ENCODE data around the gene SAP30BP.

DNA sequence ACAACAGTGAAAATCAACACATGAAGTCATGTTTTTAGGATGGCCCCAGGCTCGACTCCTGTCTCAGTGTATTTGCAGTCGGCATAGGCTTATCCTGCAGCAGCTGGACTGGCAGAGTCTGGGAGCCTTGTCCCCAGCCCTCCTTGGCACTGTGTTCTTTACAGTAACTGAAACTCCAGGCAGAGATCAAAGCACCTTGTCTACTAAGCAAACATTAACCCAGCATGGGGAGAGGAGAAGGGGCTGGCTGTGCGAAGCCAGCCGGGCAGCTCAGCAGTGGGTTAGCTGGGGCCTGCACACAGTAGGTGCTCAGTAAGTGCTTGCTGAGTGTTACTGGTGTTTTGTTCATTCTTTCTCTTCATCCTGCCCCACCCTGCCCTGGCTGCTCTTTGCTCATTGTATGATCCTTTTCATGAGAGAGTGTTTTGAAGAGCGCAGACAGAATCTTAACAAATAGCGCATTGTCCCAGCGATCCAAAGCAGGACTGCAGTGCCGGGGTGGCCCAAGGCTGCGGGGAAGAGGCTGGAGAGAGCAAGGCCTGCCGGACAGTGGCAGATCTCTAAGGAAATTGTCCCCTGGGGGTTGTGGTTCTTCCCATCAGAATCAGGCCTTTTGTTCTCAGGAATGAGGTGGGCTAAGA lies 30.6 kb downstream of the SAP30BP start:
- TF ChIP-seq FOXM1 (IDR thresholded peaks at IDR 0.05; ENCODE audit: borderline replicate concordance) (no peak), HDGF (IDR thresholded peaks at IDR 0.05; ENCODE audit: borderline replicate concordance) (no peak), CTBP1 (IDR thresholded peaks at IDR 0.05; ENCODE audit: borderline replicate concordance) (no peak), SUZ12 (IDR thresholded peaks at IDR 0.05) (no peak), FOXK2 (IDR thresholded peaks at IDR 0.05) (no peak), ELF4 (IDR thresholded peaks at IDR 0.05) (no peak), ZNF384 (IDR thresholded peaks at IDR 0.05) (no peak), BHLHE40 (IDR thresholded peaks at IDR 0.05; ENCODE audit: borderline replicate concordance) (no peak), TARDBP (IDR thresholded peaks at IDR 0.05) (no peak), ARNT (IDR thresholded peaks at IDR 0.05) (no peak), NFRKB (IDR thresholded peaks at IDR 0.05) (no peak), SP1 (IDR thresholded peaks at IDR 0.05) (no peak)
- TF ChIP-seq, protein P1, sequence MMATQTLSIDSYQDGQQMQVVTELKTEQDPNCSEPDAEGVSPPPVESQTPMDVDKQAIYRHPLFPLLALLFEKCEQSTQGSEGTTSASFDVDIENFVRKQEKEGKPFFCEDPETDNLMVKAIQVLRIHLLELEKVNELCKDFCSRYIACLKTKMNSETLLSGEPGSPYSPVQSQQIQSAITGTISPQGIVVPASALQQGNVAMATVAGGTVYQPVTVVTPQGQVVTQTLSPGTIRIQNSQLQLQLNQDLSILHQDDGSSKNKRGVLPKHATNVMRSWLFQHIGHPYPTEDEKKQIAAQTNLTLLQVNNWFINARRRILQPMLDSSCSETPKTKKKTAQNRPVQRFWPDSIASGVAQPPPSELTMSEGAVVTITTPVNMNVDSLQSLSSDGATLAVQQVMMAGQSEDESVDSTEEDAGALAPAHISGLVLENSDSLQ (IDR thresholded peaks at IDR 0.05), result no peak
